Mesothelial cell of epicardium (in vitro differentiated cells): ENCODE results near the gene ODAPH. TPM values are rescaled to one million over a fixed set of nuclear protein-coding genes. Genes with fewer than 3 reads are reported as not detected.

Experiments
- DNase-seq, 2 experiments: peaks; one replicate each; pipeline ENCODE4 v3.0.0; 2021; ENCODE audit warnings: low spot score in 2 of 2; ENCODE audit not compliant: unreplicated experiment in 2 of 2
- H3K27ac Mint-ChIP-seq: 2 replicates; pipeline ENCODE4 v1.8.0; 2021; ENCODE audit warnings: mixed read lengths
- H3K27me3 Mint-ChIP-seq: 2 replicates; pipeline ENCODE4 v1.8.0; 2021; ENCODE audit warnings: low read depth, mixed read lengths
- H3K36me3 Mint-ChIP-seq: 2 replicates; pipeline ENCODE4 v1.8.0; 2021; ENCODE audit warnings: mixed read lengths
- H3K4me1 Mint-ChIP-seq: 2 replicates; pipeline ENCODE4 v1.8.0; 2021; ENCODE audit warnings: mixed read lengths
- H3K4me3 Mint-ChIP-seq: 2 replicates; pipeline ENCODE4 v1.8.0; 2021; ENCODE audit warnings: mild to moderate bottlenecking, moderate library complexity, mixed read lengths
- H3K9me3 Mint-ChIP-seq: 2 replicates; pipeline ENCODE4 v1.8.0; 2021; ENCODE audit warnings: mixed read lengths
- CTCF ChIP-seq: fragments of 200-600 bp; sonication (generic); IDR thresholded peaks from one replicate; pipeline ENCODE4 v1.5.0; 2021; ENCODE audit warnings: antibody characterized with exemption; ENCODE audit not compliant: unreplicated experiment
- total RNA-seq: library from RNA; stranded (reverse); gene quantifications from 3 replicates; pipeline ENCODE4 v1.2.1, GENCODE V29; 2021

ODAPH gene
- total RNA-seq, 1 donor from 2014 or later, result 1.1 TPM

- H3K9me3 Mint-ChIP-seq, result no peaks in the 10 kb centered on the region
- TF ChIP-seq CTCF, result no peak
- H3K27ac Mint-ChIP-seq, result no peak overlapping the region
- DNase-seq, result no peak
- H3K4me1 Mint-ChIP-seq, result peaks cover 16% of the 10 kb centered on the region
- H3K36me3 Mint-ChIP-seq, result peaks cover 8% of the 10 kb centered on the region
- no peak overlapping the region for H3K4me3 Mint-ChIP-seq
- no peaks in the 10 kb centered on the region for H3K27me3 Mint-ChIP-seq
Observed at GRCh38 chr4:75544870-75545269, 11.0 kb upstream of the ODAPH start.

GRCh38 chr4:75545526-75545925, 10.3 kb upstream of the ODAPH start:
- no peaks in the 10 kb centered on the region for H3K9me3 Mint-ChIP-seq
- H3K27me3 Mint-ChIP-seq, result no peaks in the 10 kb centered on the region
- DNase-seq, result no peak
- H3K4me3 Mint-ChIP-seq, result no peak overlapping the region
- H3K4me1 Mint-ChIP-seq, result peaks cover 16% of the 10 kb centered on the region
- TF ChIP-seq CTCF, result no peak
- peaks cover 8% of the 10 kb centered on the region for H3K36me3 Mint-ChIP-seq
- no peak overlapping the region for H3K27ac Mint-ChIP-seq

- Mint-ChIP-seq H3K4me3 (no peak overlapping the region), H3K36me3 (peaks cover 8% of the 10 kb centered on the region), H3K9me3 (no peaks in the 10 kb centered on the region), H3K4me1 (peaks cover 16% of the 10 kb centered on the region), H3K27me3 (no peaks in the 10 kb centered on the region), H3K27ac (peak overlapping the region; percentile 44)
- no peak for TF ChIP-seq CTCF
- peak; percentile 60 to 72 for DNase-seq
Observed at GRCh38 chr4:75547647-75548387, 8.0 kb upstream of the ODAPH start.

GRCh38 chr4:75549019-75549418, 6.8 kb upstream of the ODAPH start:
- DNase-seq, result no peak
- no peak for TF ChIP-seq CTCF
- Mint-ChIP-seq H3K4me3 (no peak overlapping the region), H3K4me1 (peaks cover 16% of the 10 kb centered on the region), H3K36me3 (peaks cover 4% of the 10 kb centered on the region), H3K27me3 (no peaks in the 10 kb centered on the region), H3K9me3 (no peaks in the 10 kb centered on the region), H3K27ac (peak overlapping the region; percentile 39)

- no peak for TF ChIP-seq CTCF
- Mint-ChIP-seq H3K4me3 (no peak overlapping the region), H3K9me3 (no peaks in the 10 kb centered on the region), H3K4me1 (peaks cover 31% of the 10 kb centered on the region), H3K27me3 (peaks cover 1% of the 10 kb centered on the region), H3K27ac (no peak overlapping the region), H3K36me3 (no peaks in the 10 kb centered on the region)
- DNase-seq, result no peak
Observed at GRCh38 chr4:75552452-75552851, 3.4 kb upstream of the ODAPH start.
